ENCODE measurements around the gene PTPRN2. TPM values are rescaled to one million over a fixed set of nuclear protein-coding genes. Genes with fewer than 3 reads are reported as not detected.

Gene PTPRN2
- total RNA-seq, 1 experiment from 2014 or later = 2.1 TPM

GRCh38 chr7:158112571-158113320 is 474.9 kb downstream of the PTPRN2 start:
- RAD21 ChIA-PET (ENCODE audit: low non-redundant PET in 1 of 2, low total read pairs in 2 of 2, uncharacterized antibody in 2 of 2, unreplicated experiment in 2 of 2) = no interaction called here
- Histone ChIP-seq H3K27ac (ENCODE audit: low read depth, low read length) (no peak overlapping the region), H3K9me2 (ENCODE audit: insufficient read depth) (no peaks in the 10 kb centered on the region), H3K9ac (ENCODE audit: low read length) (no peak overlapping the region), H3K27me3 (ENCODE audit: insufficient read depth, low read length) (no peaks in the 10 kb centered on the region), H2AFZ (ENCODE audit: low read depth, low read length, poor library complexity, severe bottlenecking) (no peak overlapping the region), H3K36me3 (ENCODE audit: control insufficient read depth in 1 of 2, insufficient read depth in 2 of 2, low read length in 2 of 2) (no peaks in the 10 kb centered on the region), H3K9me3 (ENCODE audit: control insufficient read depth in 1 of 2, insufficient read depth in 1 of 2, low read depth in 1 of 2, low read length in 2 of 2) (0 out of 4 replicates have a peak, but pooled peaks cover 0 to 8% of the 10 kb centered on the region in 2 experiments), H3K4me1 (ENCODE audit: control insufficient read depth in 1 of 2, insufficient read depth in 2 of 2, low read length in 2 of 2) (no peaks in the 10 kb centered on the region), H4K20me1 (ENCODE audit: insufficient read depth) (no peaks in the 10 kb centered on the region), H3K79me2 (ENCODE audit: insufficient read depth, low read length) (no peaks in the 10 kb centered on the region), H3K4me2 (ENCODE audit: low read length) (no peak overlapping the region), H3K4me3 (replicated peaks in 1 of 2; ENCODE audit: low read depth in 1 of 2, low read length in 2 of 2) (no peak overlapping the region)
- DNase-seq (ENCODE audit: low read depth, low spot score) (no peak), ATAC-seq (no peak)
- intact Hi-C loops (cut with micrococcal nuclease) = no loop called here
- POLR2A ChIA-PET = no interaction called here
- no TSS peak for BruUV-seq (replicated peaks)
- CTCF ChIA-PET = no interaction called here
- no peak for TF ChIP-seq POLR2AphosphoS5 (IDR thresholded peaks at IDR 0.05; ENCODE audit: low read depth, low read length)
- no peak for TF ChIP-seq YY1 (IDR thresholded peaks at IDR 0.05; ENCODE audit: extremely low read depth, insufficient replicate concordance, low read depth, low read length)
- TF ChIP-seq MAX (IDR thresholded peaks at IDR 0.05) = no peak
- TF ChIP-seq EZH2phosphoT487 (IDR thresholded peaks at IDR 0.05; ENCODE audit: borderline replicate concordance) = no peak
- no peak for TF ChIP-seq JUND (IDR thresholded peaks at IDR 0.05)
- no peak for TF ChIP-seq CTCF (IDR thresholded peaks at IDR 0.05 in 2 of 3, conservative IDR thresholded peaks at IDR 0.05 in 1 of 3; ENCODE audit: borderline replicate concordance in 1 of 3, insufficient read depth in 1 of 3, low read depth in 2 of 3, low read length in 2 of 3)
- TF ChIP-seq CBX3 (IDR thresholded peaks at IDR 0.05; ENCODE audit: low read depth) = no peak
- TF ChIP-seq ELF1 (IDR thresholded peaks at IDR 0.05; ENCODE audit: borderline replicate concordance, low read depth) = no peak
- no peak for TF ChIP-seq FOSL1 (IDR thresholded peaks at IDR 0.05; ENCODE audit: low read depth)
- no peak for TF ChIP-seq SIN3A (IDR thresholded peaks at IDR 0.05; ENCODE audit: low read depth)
- no peak for TF ChIP-seq ZBTB33 (IDR thresholded peaks at IDR 0.05; ENCODE audit: extremely low read depth, insufficient replicate concordance, low read length)
- TF ChIP-seq SRF (IDR thresholded peaks at IDR 0.05; ENCODE audit: low read depth) = no peak
- no peak for TF ChIP-seq ATF3 (IDR thresholded peaks at IDR 0.05)
- no peak for TF ChIP-seq CEBPB (IDR thresholded peaks at IDR 0.05; ENCODE audit: low read depth)
- TF ChIP-seq EGR1 (IDR thresholded peaks at IDR 0.05; ENCODE audit: low read depth) = no peak
- TF ChIP-seq RAD21 (IDR thresholded peaks at IDR 0.05; ENCODE audit: low read depth) = no peak
- no peak for TF ChIP-seq REST (IDR thresholded peaks at IDR 0.05; ENCODE audit: low read depth)
